ENCODE data around the gene AMD1.

AMD1 gene

DNA sequence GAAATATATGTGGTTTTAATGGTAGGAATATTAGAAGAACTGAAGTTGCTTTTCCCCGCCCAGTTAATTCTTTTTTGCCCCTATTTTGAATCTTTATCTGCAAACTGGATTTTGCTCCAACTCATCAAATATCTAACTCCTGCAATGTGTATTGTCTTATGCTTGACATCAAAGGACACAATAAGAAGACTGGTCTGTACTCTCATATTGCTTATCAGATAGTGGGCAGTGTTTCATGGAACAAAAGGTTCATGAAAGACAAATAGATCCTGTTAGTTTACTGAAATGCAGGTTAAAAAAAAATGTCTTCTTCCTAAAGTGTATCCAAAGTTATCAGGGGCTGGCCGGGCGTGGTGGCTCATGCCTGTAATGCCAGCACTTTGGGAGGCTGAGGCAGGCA lies 56.2 kb downstream of the AMD1 start:
- Histone ChIP-seq H3K36me3 (ENCODE audit: low read length) (no peaks in the 10 kb centered on the region), H3K4me3 (ENCODE audit: insufficient read depth, low read length, poor library complexity, severe bottlenecking) (no peak overlapping the region), H3K4me2 (ENCODE audit: low read depth, low read length, poor library complexity, severe bottlenecking) (no peak overlapping the region), H3K27me3 (ENCODE audit: low read length) (no peaks in the 10 kb centered on the region), H3K9me3 (ENCODE audit: insufficient read depth, low read length) (no peaks in the 10 kb centered on the region), H3F3A (ENCODE audit: insufficient read depth) (no peaks in the 10 kb centered on the region), H3K27ac (ENCODE audit: low read depth, low read length) (no peak overlapping the region), H3K9me2 (replicated peaks; ENCODE audit: insufficient read depth, low read length) (no peaks in the 10 kb centered on the region), H4K20me1 (ENCODE audit: low read depth, low read length) (no peaks in the 10 kb centered on the region), H2AFZ (ENCODE audit: low read depth, low read length, severe bottlenecking) (no peak overlapping the region), H3K9ac (ENCODE audit: low read length) (no peak overlapping the region), H3K79me2 (ENCODE audit: insufficient read depth, low read length) (no peaks in the 10 kb centered on the region)
- TF ChIP-seq EZH2phosphoT487 (conservative IDR thresholded peaks at IDR 0.05; ENCODE audit: low read length) = no peak
- TF ChIP-seq, protein P1, sequence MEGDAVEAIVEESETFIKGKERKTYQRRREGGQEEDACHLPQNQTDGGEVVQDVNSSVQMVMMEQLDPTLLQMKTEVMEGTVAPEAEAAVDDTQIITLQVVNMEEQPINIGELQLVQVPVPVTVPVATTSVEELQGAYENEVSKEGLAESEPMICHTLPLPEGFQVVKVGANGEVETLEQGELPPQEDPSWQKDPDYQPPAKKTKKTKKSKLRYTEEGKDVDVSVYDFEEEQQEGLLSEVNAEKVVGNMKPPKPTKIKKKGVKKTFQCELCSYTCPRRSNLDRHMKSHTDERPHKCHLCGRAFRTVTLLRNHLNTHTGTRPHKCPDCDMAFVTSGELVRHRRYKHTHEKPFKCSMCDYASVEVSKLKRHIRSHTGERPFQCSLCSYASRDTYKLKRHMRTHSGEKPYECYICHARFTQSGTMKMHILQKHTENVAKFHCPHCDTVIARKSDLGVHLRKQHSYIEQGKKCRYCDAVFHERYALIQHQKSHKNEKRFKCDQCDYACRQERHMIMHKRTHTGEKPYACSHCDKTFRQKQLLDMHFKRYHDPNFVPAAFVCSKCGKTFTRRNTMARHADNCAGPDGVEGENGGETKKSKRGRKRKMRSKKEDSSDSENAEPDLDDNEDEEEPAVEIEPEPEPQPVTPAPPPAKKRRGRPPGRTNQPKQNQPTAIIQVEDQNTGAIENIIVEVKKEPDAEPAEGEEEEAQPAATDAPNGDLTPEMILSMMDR (IDR thresholded peaks at IDR 0.05; ENCODE audit: insufficient read depth, low read length, poor library complexity, severe bottlenecking) = no peak

DNA sequence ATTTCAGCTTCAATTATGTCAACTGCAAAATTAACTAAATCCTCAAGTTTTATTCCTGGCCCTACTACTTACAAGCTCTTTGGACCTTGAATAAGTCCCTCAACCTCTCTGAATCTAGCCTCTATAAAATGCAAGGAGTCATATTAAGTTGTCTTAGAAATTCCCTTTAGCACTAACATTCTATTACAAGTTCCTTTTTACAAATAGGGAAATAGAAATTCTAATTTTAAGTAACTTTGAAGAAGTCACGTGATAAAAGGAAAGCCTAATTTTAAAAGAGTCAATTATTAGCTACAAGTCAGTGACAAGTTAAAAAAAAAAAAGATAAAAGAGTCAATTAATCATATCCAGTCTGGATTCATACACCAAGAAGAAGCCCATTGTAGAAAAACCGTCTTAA lies 59.3 kb downstream of the AMD1 start:
- no peaks in the 10 kb centered on the region for H3K9me3 ChIP-seq (ENCODE audit: insufficient read depth, low read length)
- H4K20me1 ChIP-seq (ENCODE audit: low read depth, low read length) = no peaks in the 10 kb centered on the region
- H3K4me2 ChIP-seq (ENCODE audit: low read depth, low read length, poor library complexity, severe bottlenecking) = no peak overlapping the region
- H3K27ac ChIP-seq (ENCODE audit: low read depth, low read length) = no peak overlapping the region
- no peak overlapping the region for H3K9ac ChIP-seq (ENCODE audit: low read length)
- H3K9me2 ChIP-seq (replicated peaks; ENCODE audit: insufficient read depth, low read length) = no peaks in the 10 kb centered on the region
- no peak overlapping the region for H2AFZ ChIP-seq (ENCODE audit: low read depth, low read length, severe bottlenecking)
- H3K27me3 ChIP-seq (ENCODE audit: low read length) = no peaks in the 10 kb centered on the region
- H3K79me2 ChIP-seq (ENCODE audit: insufficient read depth, low read length) = no peaks in the 10 kb centered on the region
- no peak overlapping the region for H3K4me3 ChIP-seq (ENCODE audit: insufficient read depth, low read length, poor library complexity, severe bottlenecking)
- TF ChIP-seq, protein P1 (IDR thresholded peaks at IDR 0.05; ENCODE audit: insufficient read depth, low read length, poor library complexity, severe bottlenecking) = no peak
- TF ChIP-seq EZH2phosphoT487 (conservative IDR thresholded peaks at IDR 0.05; ENCODE audit: low read length) = no peak
- H3F3A ChIP-seq (ENCODE audit: insufficient read depth) = no peaks in the 10 kb centered on the region
- H3K36me3 ChIP-seq (ENCODE audit: low read length) = no peaks in the 10 kb centered on the region

DNA sequence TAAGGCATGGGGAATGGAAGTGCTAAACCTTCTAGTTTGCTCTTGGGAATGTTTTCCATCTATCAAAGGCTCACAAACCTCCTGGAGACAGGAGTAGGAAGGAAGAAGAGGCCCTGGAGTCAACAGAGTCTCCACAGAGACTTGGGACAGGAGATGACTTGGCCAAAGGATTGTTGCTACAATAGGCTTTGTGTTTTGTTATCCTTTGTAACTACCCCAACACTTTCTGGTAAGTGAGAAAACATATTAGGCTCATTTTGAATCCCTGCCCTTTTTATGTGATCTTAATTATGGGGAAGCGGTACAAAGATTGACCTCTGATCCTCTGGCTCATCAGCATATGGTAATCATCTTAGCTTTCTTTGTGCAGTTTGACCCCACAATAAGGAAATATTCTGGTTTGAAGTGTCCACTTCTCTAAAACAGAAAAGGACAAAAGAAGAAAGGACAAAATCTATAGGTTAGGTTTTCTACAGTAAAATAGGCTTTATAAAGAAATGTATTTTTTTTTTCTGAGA lies 59.9 kb downstream of the AMD1 start:
- Histone ChIP-seq H3K36me3 (ENCODE audit: low read length) (no peaks in the 10 kb centered on the region), H3K9me2 (replicated peaks; ENCODE audit: insufficient read depth, low read length) (no peaks in the 10 kb centered on the region), H3K4me3 (ENCODE audit: insufficient read depth, low read length, poor library complexity, severe bottlenecking) (no peak overlapping the region), H2AFZ (ENCODE audit: low read depth, low read length, severe bottlenecking) (no peak overlapping the region), H3K27me3 (ENCODE audit: low read length) (no peaks in the 10 kb centered on the region), H3K9me3 (ENCODE audit: insufficient read depth, low read length) (no peaks in the 10 kb centered on the region), H3K27ac (ENCODE audit: low read depth, low read length) (no peak overlapping the region), H3K4me2 (ENCODE audit: low read depth, low read length, poor library complexity, severe bottlenecking) (no peak overlapping the region), H3F3A (ENCODE audit: insufficient read depth) (no peaks in the 10 kb centered on the region), H4K20me1 (ENCODE audit: low read depth, low read length) (no peaks in the 10 kb centered on the region), H3K79me2 (ENCODE audit: insufficient read depth, low read length) (no peaks in the 10 kb centered on the region), H3K9ac (ENCODE audit: low read length) (no peak overlapping the region)
- TF ChIP-seq, protein P1 (IDR thresholded peaks at IDR 0.05; ENCODE audit: insufficient read depth, low read length, poor library complexity, severe bottlenecking) = no peak
- TF ChIP-seq EZH2phosphoT487 (conservative IDR thresholded peaks at IDR 0.05; ENCODE audit: low read length) = no peak

Measured in SU-DHL-6 (cell line).